ENCODE measurements around the gene CUX1.
"Not testable (repeated sequence)": the region's sequence is repeated elsewhere in the genome, so short reads cannot be mapped to it uniquely, and the experiment has no call there.

CUX1 gene

GRCh38 chr7:102223184-102223583 is 405.8 kb downstream of the CUX1 start:
- FAIRE-seq = no peak

GRCh38 chr7:102225025-102225424 is 407.6 kb downstream of the CUX1 start:
- FAIRE-seq = no peak

GRCh38 chr7:102227371-102227770 is 409.9 kb downstream of the CUX1 start:
- no peak for FAIRE-seq

GRCh38 chr7:102228935-102229334 is 411.5 kb downstream of the CUX1 start:
- no peak for FAIRE-seq

- FAIRE-seq = not testable (repeated sequence)
These were observed 412.7 kb downstream of the CUX1 start for GRCh38 chr7:102230162-102230561.

- FAIRE-seq = no peak
These were observed 413.2 kb downstream of the CUX1 start for GRCh38 chr7:102230593-102230992.

- no peak for FAIRE-seq
These were observed 415.3 kb downstream of the CUX1 start for GRCh38 chr7:102232611-102233286.

GRCh38 chr7:102234131-102234530 is 416.7 kb downstream of the CUX1 start:
- no peak for FAIRE-seq

- FAIRE-seq = no peak
These were observed 417.6 kb downstream of the CUX1 start for GRCh38 chr7:102234801-102235550.

GRCh38 chr7:102236102-102236501 is 418.7 kb downstream of the CUX1 start:
- no peak for FAIRE-seq

- no peak for FAIRE-seq
These were observed 419.3 kb downstream of the CUX1 start for GRCh38 chr7:102236592-102237287.

- FAIRE-seq = no peak
These were observed 421.9 kb downstream of the CUX1 start for GRCh38 chr7:102239206-102239820.

- FAIRE-seq = no peak
These were observed 424.0 kb downstream of the CUX1 start for GRCh38 chr7:102241431-102241830.

- no peak for FAIRE-seq
These were observed 427.2 kb downstream of the CUX1 start for GRCh38 chr7:102244601-102245000.

GRCh38 chr7:102248081-102248455 is 430.6 kb downstream of the CUX1 start:
- FAIRE-seq = no peak

- no peak for FAIRE-seq
These were observed 431.3 kb downstream of the CUX1 start for GRCh38 chr7:102248456-102249395.

GRCh38 chr7:102251531-102252365 is 434.3 kb downstream of the CUX1 start:
- no peak for FAIRE-seq

GRCh38 chr7:102252366-102252982 is 435.0 kb downstream of the CUX1 start:
- FAIRE-seq = no peak

- FAIRE-seq = no peak
These were observed 435.9 kb downstream of the CUX1 start for GRCh38 chr7:102253066-102253972.

- no peak for FAIRE-seq
These were observed 436.5 kb downstream of the CUX1 start for GRCh38 chr7:102253973-102254370.
